A673 (cell line): ENCODE measurements around the gene ACTL10. TPM values are rescaled to one million over a fixed set of nuclear protein-coding genes. Genes with fewer than 3 reads are reported as not detected.

ENCODE experiments used
- BruUV-seq: library from RNA; stranded (reverse); fragments of 400-500 nt; replicated peaks from 2 replicates; lab custom pipeline; 2021; lab: Mats Ljungman, UMichigan
- CTCF ChIA-PET: fragments of 300-600 bp; sonication (Branson Sonifier 250); formaldehyde crosslinking; loops from one replicate; lab custom pipeline; 2022; ENCODE audit warnings: antibody characterized with exemption; lab: Charles Lee
- POLR2A ChIA-PET: fragments of 300-600 bp; sonication (Branson Sonifier 250); formaldehyde crosslinking; loops from one replicate; lab custom pipeline; 2022; ENCODE audit warnings: antibody characterized with exemption; ENCODE audit not compliant: low non-redundant PET; lab: Charles Lee
- DNase-seq: peaks from one replicate; pipeline ENCODE4 v3.0.0-alpha.2; 2015; ENCODE audit warnings: low spot score
- H3K27ac ChIP-seq: fragments of 200-600 bp; sonication (generic); 2 replicates; pipeline ENCODE4 v1.5.1; 2016; ENCODE audit warnings: mixed run types, low read depth, mild to moderate bottlenecking, mixed read lengths, antibody characterized with exemption, low read length; ENCODE audit not compliant: poor library complexity, severe bottlenecking
- H3K27me3 ChIP-seq: fragments of 200-600 bp; sonication (generic); replicated peaks from 2 replicates; pipeline ENCODE4 v1.6.1; 2017; ENCODE audit warnings: mixed run types, low read depth, mild to moderate bottlenecking, mixed read lengths, antibody characterized with exemption, low read length; ENCODE audit not compliant: insufficient read depth, poor library complexity
- H3K36me3 ChIP-seq: fragments of 200-600 bp; sonication (generic); 2 replicates; pipeline ENCODE4 v1.6.1; 2016; ENCODE audit warnings: mixed run types, mild to moderate bottlenecking, mixed read lengths, antibody characterized with exemption, low read length; ENCODE audit not compliant: insufficient read depth, poor library complexity, severe bottlenecking
- H3K4me1 ChIP-seq: fragments of 200-600 bp; sonication (generic); 2 replicates; pipeline ENCODE4 v1.6.1; 2017; ENCODE audit warnings: mixed run types, mild to moderate bottlenecking, mixed read lengths, antibody characterized with exemption, low read length; ENCODE audit not compliant: insufficient read depth, poor library complexity, severe bottlenecking
- H3K4me3 ChIP-seq: fragments of 200-600 bp; sonication (generic); 2 replicates; pipeline ENCODE4 v1.5.1; 2016; ENCODE audit warnings: low read depth, mixed run types, mild to moderate bottlenecking, mixed read lengths, low read length; ENCODE audit not compliant: poor library complexity, severe bottlenecking
- H3K9me3 ChIP-seq: fragments of 200-600 bp; sonication (generic); 2 replicates; pipeline ENCODE4 v1.6.1; 2016; ENCODE audit warnings: mixed run types, low read depth, mild to moderate bottlenecking, mixed read lengths, antibody characterized with exemption, low read length; ENCODE audit not compliant: poor library complexity, severe bottlenecking
- CTCF ChIP-seq: fragments of 300-800, 200-600 bp; sonication (generic); conservative IDR thresholded peaks from 2 replicates; pipeline ENCODE4 v1.5.1; 2017; ENCODE audit warnings: low read depth, mild to moderate bottlenecking, antibody characterized with exemption, low read length, moderate library complexity, mixed read lengths
- EZH2 ChIP-seq: fragments of 200-600 bp; sonication (generic); IDR thresholded peaks from 2 replicates; pipeline ENCODE4 v1.6.1; 2017; ENCODE audit warnings: borderline replicate concordance, low read depth, mild to moderate bottlenecking, mixed read lengths, antibody characterized with exemption, low read length; ENCODE audit not compliant: poor library complexity, severe bottlenecking
- intact Hi-C: fragments of 100-400 bp; cut with micrococcal nuclease; formaldehyde crosslinking; loops from one replicate; pipeline ENCODE4 v1.10.0; 2022; ENCODE audit not compliant: unreplicated experiment
- total RNA-seq: library from RNA; stranded (reverse); gene quantifications from 2 replicates; pipeline ENCODE4 v1.2.3, GENCODE V29; 2021

The ACTL10 gene
- total RNA-seq, 1 experiment from 2014 or later, result 0.47 TPM

- CTCF ChIA-PET, result interaction anchor here (0.7 kb wide), 1 partner anchor 133 kb away, joined by 4 read pairs; no protein-coding TSS in a partner anchor
- no peak overlapping the region for H3K4me3 ChIP-seq
- POLR2A ChIA-PET, result no interaction called here
- no peak for DNase-seq
- no peak for TF ChIP-seq CTCF
- TF ChIP-seq EZH2, result no peak
- BruUV-seq, result no TSS peak
- H3K27ac ChIP-seq, result no peak overlapping the region
- H3K9me3 ChIP-seq, result no peaks in the 10 kb centered on the region
- no peaks in the 10 kb centered on the region for H3K4me1 ChIP-seq
- peaks cover 5% of the 10 kb centered on the region for H3K36me3 ChIP-seq
- intact Hi-C loops, result no loop called here
- H3K27me3 ChIP-seq, result no peaks in the 10 kb centered on the region
These were observed 18.2 kb upstream of the ACTL10 start for GRCh38 chr20:33648396-33649004.

- TF ChIP-seq EZH2 (no peak), CTCF (no peak)
- no TSS peak for BruUV-seq
- Histone ChIP-seq H3K4me3 (no peak overlapping the region), H3K4me1 (no peaks in the 10 kb centered on the region), H3K27me3 (no peaks in the 10 kb centered on the region), H3K36me3 (peaks cover 5% of the 10 kb centered on the region), H3K27ac (no peak overlapping the region), H3K9me3 (no peaks in the 10 kb centered on the region)
- CTCF ChIA-PET, result interaction anchor here (0.6 to 0.7 kb wide), 2 partner anchors 133 to 192 kb away, joined by 4 read pairs; no protein-coding TSS in a partner anchor
- POLR2A ChIA-PET, result no interaction called here
- no peak for DNase-seq
- intact Hi-C loops, result no loop called here
These were observed 17.5 kb upstream of the ACTL10 start for GRCh38 chr20:33649201-33649681.

- no peak for DNase-seq
- ChIA-PET POLR2A (no interaction called here), CTCF (no interaction called here)
- no peaks in the 10 kb centered on the region for H3K27me3 ChIP-seq
- no peak overlapping the region for H3K27ac ChIP-seq
- H3K4me1 ChIP-seq, result no peaks in the 10 kb centered on the region
- no peak overlapping the region for H3K4me3 ChIP-seq
- no TSS peak for BruUV-seq
- intact Hi-C loops, result no loop called here
- peaks cover 5% of the 10 kb centered on the region for H3K36me3 ChIP-seq
- TF ChIP-seq CTCF, result no peak
- TF ChIP-seq EZH2, result no peak
- no peaks in the 10 kb centered on the region for H3K9me3 ChIP-seq
These were observed 16.5 kb upstream of the ACTL10 start for GRCh38 chr20:33650111-33650752.
